Measurements from ENCODE around the gene ANKS1B. TPM values are rescaled to one million over a fixed set of nuclear protein-coding genes. Genes with fewer than 3 reads are reported as not detected.

The ANKS1B gene
- total and polyA plus RNA-seq, 2 of the 4 experiments (the other 2 are of a cell fraction), result 0.17 to 0.18 TPM

- H3K27ac ChIP-seq (ENCODE audit: insufficient read depth, low read length), result no peak overlapping the region
- no peak for ATAC-seq (ENCODE audit: low read depth)
- TF ChIP-seq SMC3 (IDR thresholded peaks at IDR 0.05; ENCODE audit: low read depth, low read length), result no peak
- TF ChIP-seq CHD1 (IDR thresholded peaks at IDR 0.05; ENCODE audit: low read depth, low read length), result no peak
- no peak for TF ChIP-seq ELK1 (IDR thresholded peaks at IDR 0.05; ENCODE audit: borderline replicate concordance, low read depth, low read length)
- no peak for TF ChIP-seq MAFK (IDR thresholded peaks at IDR 0.05; ENCODE audit: low read depth, low read length)
- no peak for TF ChIP-seq MAZ (IDR thresholded peaks at IDR 0.05; ENCODE audit: borderline replicate concordance, low read depth, low read length)
- no peak for TF ChIP-seq BHLHE40 (IDR thresholded peaks at IDR 0.05; ENCODE audit: low read depth, low read length)
- TF ChIP-seq POLR2A (IDR thresholded peaks at IDR 0.05; ENCODE audit: low read depth, low read length), result no peak
- no peak overlapping the region for H2AK5ac ChIP-seq (ENCODE audit: low read depth, low read length)
- H4K20me1 ChIP-seq (ENCODE audit: insufficient read depth, low read length), result no peaks in the 10 kb centered on the region
- no peak overlapping the region for H3K9ac ChIP-seq (ENCODE audit: low read depth, low read length)
- intact Hi-C loops (cut with micrococcal nuclease) (no loop called here), dilution Hi-C loops (cut with HindIII; ENCODE audit: low sequenced_read_pairs, unreplicated experiment) (no loop called here), in situ Hi-C loops (cut with MboI; ENCODE audit: low sequenced_read_pairs) (no loop called here)
- H4K91ac ChIP-seq (ENCODE audit: insufficient read depth, low read depth, low read length), result no peak overlapping the region
- WGBS, 2 experiments (ENCODE audit: extremely low coverage in 2 of 2, insufficient read length in 1 of 2), result no CpG with 5 or more reads among the region's 4 CpGs
- ChIA-PET POLR2A (ENCODE audit: unreplicated experiment) (no interaction called here), CTCF (interaction anchor here (1.6 kb wide), 1 partner anchor 9 kb away, joined by 4 read pairs; no protein-coding TSS in a partner anchor)
- no peaks in the 10 kb centered on the region for H3K9me1 ChIP-seq (ENCODE audit: insufficient read depth, low read length)
- no peak overlapping the region for H4K8ac ChIP-seq (ENCODE audit: low read depth in 2 of 2, low read length in 2 of 2)
- H3K56ac ChIP-seq (ENCODE audit: extremely low read depth, insufficient read depth, low read length), result no peak overlapping the region
- H3K79me1 ChIP-seq (ENCODE audit: low read depth in 1 of 2, low read length in 2 of 2), result no peaks in the 10 kb centered on the region
- no peak overlapping the region for H3K4me3 ChIP-seq (ENCODE audit: insufficient read depth, low read depth, low read length)
- H3K9me3 ChIP-seq (ENCODE audit: control insufficient read depth, insufficient read depth, low read length), result no peaks in the 10 kb centered on the region
- no peak overlapping the region for H4K5ac ChIP-seq (ENCODE audit: low read depth, low read length)
- no peaks in the 10 kb centered on the region for H3K36me3 ChIP-seq (ENCODE audit: control insufficient read depth, insufficient read depth, low read length)
- H3K14ac ChIP-seq (replicated peaks; ENCODE audit: low read depth, low read length), result no peak overlapping the region
- H2BK5ac ChIP-seq (ENCODE audit: low read depth, low read length, poor library complexity, severe bottlenecking), result no peak overlapping the region
- no TSS peak for BruUV-seq (replicated peaks)
- H2BK20ac ChIP-seq (ENCODE audit: low read depth, low read length), result no peak overlapping the region
- no peak overlapping the region for H2BK120ac ChIP-seq (ENCODE audit: low read depth, low read length)
- no peaks in the 10 kb centered on the region for H3K4me1 ChIP-seq (ENCODE audit: control insufficient read depth, insufficient read depth, low read length)
- H3K23ac ChIP-seq (ENCODE audit: low read depth, low read length), result no peak overlapping the region
- no peak for DNase-seq
- H3K18ac ChIP-seq (ENCODE audit: low read depth, low read length), result no peak overlapping the region
- H2AFZ ChIP-seq (replicated peaks; ENCODE audit: low read length, poor library complexity), result no peak overlapping the region
- H3K27me3 ChIP-seq (ENCODE audit: control insufficient read depth, insufficient read depth, low read length), result no peaks in the 10 kb centered on the region; the same call in 1 of the 2 replicates
- H3K4ac ChIP-seq (ENCODE audit: low read depth, low read length), result no peak overlapping the region
- no peak overlapping the region for H2BK15ac ChIP-seq (ENCODE audit: low read depth, low read length)
- no peak overlapping the region for H3K4me2 ChIP-seq (ENCODE audit: low read depth, low read length)
- H2AK9ac ChIP-seq (replicated peaks; ENCODE audit: low read depth, low read length, poor library complexity), result no peak overlapping the region
These were observed 1214.5 kb downstream of the ANKS1B start for GRCh38 chr12:98770230-98770629.

All from IMR-90 (cell line).